Adrenal gland (tissue), 12 donors: ENCODE measurements around the gene PKD1. TPM values are rescaled to one million over a fixed set of nuclear protein-coding genes. Genes with fewer than 3 reads are reported as not detected.

Experiments
- DNase-seq, 7 donors: peaks; one replicate each; pipeline ENCODE4 v3.0.0-alpha.2; 2019 to 2020
- H3K27ac ChIP-seq, 5 donors: fragments of 200-600 bp; sonication (generic) in 4 of 5; 1 replicate in 3 of 5; 2 replicates in 2 of 5; pipeline versions ENCODE4 v1.5.1 to v1.8.0; 2016 to 2020; ENCODE audit warnings: mild to moderate bottlenecking in 1 of 5
- H3K27me3 ChIP-seq: fragments of 200-600 bp; 2 replicates; pipeline ENCODE4 v1.8.0; 2021
- H3K36me3 ChIP-seq, 2 donors: fragments of 200-600 bp; replicated peaks in 1 of 2; 1 replicate in 1 of 2; 2 replicates in 1 of 2; pipeline versions ENCODE4 v1.5.1 to v1.8.0; 2018 to 2022
- H3K4me1 ChIP-seq, 2 donors: fragments of 200-600 bp; replicated peaks in 1 of 2; 1 replicate in 1 of 2; 2 replicates in 1 of 2; pipeline versions ENCODE4 v1.5.1 to v1.8.0; 2018 to 2021
- H3K4me3 ChIP-seq, 4 donors: fragments of 200-600 bp; sonication (generic) in 3 of 4; one replicate each; pipeline ENCODE4 v1.5.1; 2016 to 2018
- H3K9me3 ChIP-seq, 3 donors: fragments of 200-600 bp; sonication (generic) in 1 of 3; replicated peaks in 1 of 3; 1 replicate in 2 of 3; 2 replicates in 1 of 3; pipeline versions ENCODE4 v1.5.1 to v1.8.0; 2016 to 2021
- POLR2A ChIP-seq, 2 donors: fragments of 450-650 bp; IDR thresholded peaks; one replicate each; pipeline ENCODE4 v1.6.1; 2017; ENCODE audit warnings: antibody characterized with exemption in 2 of 2, mild to moderate bottlenecking in 2 of 2, moderate library complexity in 1 of 2
- WGBS, 4 donors: extraction: QIAGEN DNeasy Blood & Tissue Kit in 2 of 4; methylation state at CpG; one replicate each; pipeline versions ENCODE4 v1.1.5 to v1.1.7; 2013 to 2017; 5-methylcytosine and 5-hydroxymethylcytosine counted together
- intact Hi-C, 2 donors: fragments of 100-400 bp; cut with DNase I; formaldehyde crosslinking; loops; one replicate each; pipeline versions ENCODE4 v1.14.1 to v1.15.0; 2022 to 2023
- polyA plus RNA-seq, 3 donors: library from polyadenylated mRNA; stranded (reverse); fragments of 200-250 nt in 2 of 3; fragments of 350-450 nt in 1 of 3; fragmentation: Illumina TruSeq in 1 of 3; extraction: RNeasy Lipid Tissue Mini Kit (QIAGEN cat#74804) in 1 of 3; gene quantifications; one replicate each; pipeline ENCODE4 v1.2.3, GENCODE V29; 2013 to 2014
- total RNA-seq, 9 donors: library from RNA; depleted of rRNA in 4 of 9; stranded (reverse); fragments of >200 nt in 4 of 9; fragments of 120-200 nt in 1 of 9; fragmentation: NEBNext Ultra II Directional in 1 of 9; extraction: Animal tissue kit (Norgen Biotek cat#: 25700) in 1 of 9; gene quantifications; one replicate each; pipeline versions ENCODE4 v1.1.0 to v1.2.4, GENCODE V29; 2013 to 2023
- TF ChIP-seq, protein P1 (sequence below), 6 experiments: fragments of 450-650 bp in 4 of 6; fragments of 200-600 bp in 2 of 6; sonication (generic) in 1 of 6; IDR thresholded peaks; 1 replicate in 5 of 6; 2 replicates in 1 of 6; pipeline versions ENCODE4 v1.5.1 to v1.8.0; 2016 to 2021; ENCODE audit warnings: antibody characterized with exemption in 6 of 6, mild to moderate bottlenecking in 2 of 6, moderate library complexity in 1 of 6
- donor health status: healthy with polysubstance abuse.
- donor health status: Bipolar disorder and iron deficiency.
- donor health status: DM: yes; HTN: yes; CAD: no.
- donor health status: DM: no; HTN: no; CAD: no.
- donor health status: DM: no; HTN: no; CAD: no.
- donor health status: DM: yes; HTN: yes; CAD: no.

The PKD1 gene
- total and polyA plus RNA-seq, 12 donors, result 9.2 to 359 (median 102) TPM

DNA sequence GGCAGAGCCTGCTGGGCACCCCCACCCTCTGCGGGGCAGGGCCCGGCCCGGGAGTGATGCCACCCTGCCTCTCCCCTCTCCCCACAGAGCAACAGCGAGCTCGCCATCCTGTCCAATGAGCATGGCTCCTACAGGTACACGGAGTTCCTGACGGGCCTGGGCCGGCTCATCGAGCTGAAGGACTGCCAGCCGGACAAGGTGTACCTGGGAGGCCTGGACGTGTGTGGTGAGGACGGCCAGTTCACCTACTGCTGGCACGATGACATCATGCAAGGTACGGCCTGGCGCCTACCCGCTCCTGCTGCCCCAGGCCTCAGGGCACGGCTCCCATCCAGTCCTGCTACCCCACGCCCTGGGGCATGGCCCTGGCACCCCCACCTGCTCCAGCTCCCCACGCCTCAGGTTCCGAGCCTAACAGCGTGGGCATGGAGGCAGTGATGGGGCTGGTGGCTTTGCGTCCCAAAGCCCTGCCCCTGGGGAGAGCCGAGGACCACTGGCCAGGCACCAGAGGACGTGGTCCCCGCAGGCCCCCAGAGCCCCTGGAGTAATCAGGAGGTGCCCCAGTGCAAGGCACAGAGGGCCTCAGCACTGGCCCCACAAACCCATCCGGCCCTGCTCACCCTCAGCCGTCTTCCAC is 49.5 kb downstream of the PKD1 start:
- Histone ChIP-seq H3K4me1 (peaks cover 0 to 25% of the 10 kb centered on the region in 2 donors), H3K27ac (peak overlapping the region in 1 of 5 donors; percentile 44), H3K27me3 (no peaks in the 10 kb centered on the region), H3K9me3 (no peaks in the 10 kb centered on the region), H3K36me3 (peaks cover 0 to 86% of the 10 kb centered on the region in 2 donors), H3K4me3 (no peak overlapping the region)
- DNase-seq, result peak in 1 of 7 donors; percentile 84
- no peak for TF ChIP-seq POLR2A (IDR thresholded peaks at IDR 0.05)
- TF ChIP-seq, protein P1, sequence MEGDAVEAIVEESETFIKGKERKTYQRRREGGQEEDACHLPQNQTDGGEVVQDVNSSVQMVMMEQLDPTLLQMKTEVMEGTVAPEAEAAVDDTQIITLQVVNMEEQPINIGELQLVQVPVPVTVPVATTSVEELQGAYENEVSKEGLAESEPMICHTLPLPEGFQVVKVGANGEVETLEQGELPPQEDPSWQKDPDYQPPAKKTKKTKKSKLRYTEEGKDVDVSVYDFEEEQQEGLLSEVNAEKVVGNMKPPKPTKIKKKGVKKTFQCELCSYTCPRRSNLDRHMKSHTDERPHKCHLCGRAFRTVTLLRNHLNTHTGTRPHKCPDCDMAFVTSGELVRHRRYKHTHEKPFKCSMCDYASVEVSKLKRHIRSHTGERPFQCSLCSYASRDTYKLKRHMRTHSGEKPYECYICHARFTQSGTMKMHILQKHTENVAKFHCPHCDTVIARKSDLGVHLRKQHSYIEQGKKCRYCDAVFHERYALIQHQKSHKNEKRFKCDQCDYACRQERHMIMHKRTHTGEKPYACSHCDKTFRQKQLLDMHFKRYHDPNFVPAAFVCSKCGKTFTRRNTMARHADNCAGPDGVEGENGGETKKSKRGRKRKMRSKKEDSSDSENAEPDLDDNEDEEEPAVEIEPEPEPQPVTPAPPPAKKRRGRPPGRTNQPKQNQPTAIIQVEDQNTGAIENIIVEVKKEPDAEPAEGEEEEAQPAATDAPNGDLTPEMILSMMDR (IDR thresholded peaks at IDR 0.05), result no peak
- WGBS, 4 donors, result 86 to 95% (median 90%) methylated on average over 4 to 27 of the region's 27 CpGs
- intact Hi-C loops, result no loop called here

DNA sequence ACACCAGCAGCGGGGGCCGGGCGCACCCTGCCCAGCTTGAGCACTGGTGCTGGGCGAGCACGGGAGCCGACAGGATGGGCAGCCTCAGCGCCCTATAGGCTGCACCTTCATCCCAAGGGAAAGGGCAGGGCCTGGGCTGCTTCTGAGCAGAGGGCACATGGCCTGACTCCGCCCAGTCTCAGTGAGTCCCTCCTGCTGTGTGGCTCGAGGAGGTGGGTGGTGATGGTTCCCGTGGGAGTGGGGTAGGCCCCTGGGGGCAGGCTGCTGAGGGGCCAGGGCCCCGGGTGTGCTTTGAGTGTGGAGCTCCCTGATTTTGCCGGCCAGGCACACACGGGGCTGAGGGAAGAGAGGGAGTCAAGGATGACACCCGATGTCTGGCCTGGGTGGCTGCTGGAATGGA is 50.0 kb downstream of the PKD1 start:
- intact Hi-C loops, result no loop called here
- H3K27me3 ChIP-seq, result no peaks in the 10 kb centered on the region
- no peak overlapping the region for H3K4me3 ChIP-seq
- H3K36me3 ChIP-seq, result peaks cover 0 to 91% of the 10 kb centered on the region in 2 donors
- peaks cover 0 to 23% of the 10 kb centered on the region in 2 donors for H3K4me1 ChIP-seq
- WGBS, 4 donors, result 79 to 81% (median 81%) methylated on average over 6 to 14 of the region's 14 CpGs; no CpG with 5 or more reads in 1 of the 4 donors
- H3K9me3 ChIP-seq, result no peaks in the 10 kb centered on the region
- DNase-seq, result no peak
- TF ChIP-seq, protein P1 (IDR thresholded peaks at IDR 0.05), result no peak
- TF ChIP-seq POLR2A (IDR thresholded peaks at IDR 0.05), result no peak
- peak overlapping the region in 1 of 5 donors; percentile 44 for H3K27ac ChIP-seq

DNA sequence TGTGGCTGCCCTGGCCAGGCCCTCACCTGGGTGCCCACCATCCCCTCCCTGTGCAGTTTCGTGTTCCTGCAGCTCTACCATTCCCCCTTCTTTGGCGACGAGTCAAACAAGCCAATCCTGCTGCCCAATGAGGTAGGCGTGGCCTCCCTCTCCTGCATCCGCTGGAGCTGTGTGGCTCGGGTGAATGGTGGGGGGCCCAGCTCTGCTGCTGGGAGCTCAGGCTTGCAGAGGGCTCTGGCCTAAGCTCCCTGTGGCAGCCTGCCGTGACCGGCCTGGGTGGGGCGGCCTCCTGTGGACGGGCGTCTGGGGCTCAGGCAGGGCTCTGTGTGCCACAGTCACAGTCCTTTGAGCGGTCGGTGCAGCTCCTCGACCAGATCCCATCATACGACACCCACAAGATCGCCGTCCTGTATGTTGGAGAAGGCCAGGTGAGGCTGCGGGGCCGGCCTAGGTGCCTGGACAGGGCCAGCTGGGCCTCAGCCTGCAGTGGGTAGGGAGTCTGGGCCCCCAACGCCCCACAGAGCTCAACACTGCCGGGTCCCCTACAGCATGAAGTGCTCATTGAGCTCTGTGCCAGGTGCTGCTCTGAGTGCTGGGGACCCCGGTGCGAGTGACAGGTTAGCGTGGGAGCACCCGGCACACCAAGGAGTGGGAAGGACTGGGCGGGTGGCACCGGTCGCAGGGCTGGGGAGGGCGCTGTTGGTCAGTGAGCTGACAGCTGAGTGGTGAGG is 50.6 kb downstream of the PKD1 start:
- no peaks in the 10 kb centered on the region for H3K9me3 ChIP-seq
- intact Hi-C loops, result loop anchor here in 1 of 2 donors (5.0 kb wide), 1 partner anchor 63 kb away; no protein-coding TSS in a partner anchor
- H3K27ac ChIP-seq, result peak overlapping the region in 1 of 5 donors; percentile 44
- 88 to 96% (median 92%) methylated on average over 12 to 29 of the region's 29 CpGs for WGBS, 4 donors
- no peak for TF ChIP-seq POLR2A (IDR thresholded peaks at IDR 0.05)
- TF ChIP-seq, protein P1 (IDR thresholded peaks at IDR 0.05), result no peak
- H3K4me3 ChIP-seq, result no peak overlapping the region
- peaks cover 0 to 89% of the 10 kb centered on the region in 2 donors for H3K36me3 ChIP-seq
- DNase-seq, result no peak
- H3K27me3 ChIP-seq, result no peaks in the 10 kb centered on the region
- peaks cover 0 to 19% of the 10 kb centered on the region in 2 donors for H3K4me1 ChIP-seq
